Chondrocyte (in vitro differentiated cells): ENCODE measurements around the gene CHPF. TPM values are rescaled to one million over a fixed set of nuclear protein-coding genes. Genes with fewer than 3 reads are reported as not detected.
A peak's percentile ranks its signal among the peaks of the same experiment; 100 is the strongest.

Experiments
- DNase-seq: peaks from one replicate; pipeline ENCODE4 v3.0.0; 2021; ENCODE audit warnings: mixed read lengths, low spot score
- H3K27ac Mint-ChIP-seq: one replicate; pipeline ENCODE4 v1.8.0; 2021; ENCODE audit warnings: mild to moderate bottlenecking, moderate library complexity, mixed read lengths; ENCODE audit not compliant: unreplicated experiment
- H3K27me3 Mint-ChIP-seq: 2 replicates; pipeline ENCODE4 v1.8.0; 2021; ENCODE audit warnings: low read depth, mixed read lengths
- H3K36me3 Mint-ChIP-seq: 2 replicates; pipeline ENCODE4 v1.8.0; 2021; ENCODE audit warnings: low read depth, mixed read lengths
- H3K4me1 Mint-ChIP-seq: 2 replicates; pipeline ENCODE4 v1.8.0; 2021; ENCODE audit warnings: low read depth, mild to moderate bottlenecking, mixed read lengths
- H3K4me3 Mint-ChIP-seq: one replicate; pipeline ENCODE4 v1.8.0; 2021; ENCODE audit warnings: mild to moderate bottlenecking, moderate library complexity, mixed read lengths; ENCODE audit not compliant: unreplicated experiment
- H3K9me3 Mint-ChIP-seq: 2 replicates; pipeline ENCODE4 v1.8.0; 2021; ENCODE audit warnings: low read depth, mixed read lengths
- CTCF ChIP-seq: fragments of 200-600 bp; sonication (generic); IDR thresholded peaks from 2 replicates; pipeline ENCODE4 v1.5.0; 2021; ENCODE audit warnings: antibody characterized with exemption, mild to moderate bottlenecking, moderate library complexity
- total RNA-seq: library from RNA; stranded (reverse); gene quantifications from 3 replicates; pipeline ENCODE4 v1.2.1, GENCODE V29; 2021

Gene CHPF
- total RNA-seq, 1 donor from 2014 or later, result 276 TPM

GRCh38 chr2:219578811-219579613 is 35.4 kb upstream of the CHPF start:
- Mint-ChIP-seq H3K9me3 (no peaks in the 10 kb centered on the region), H3K27ac (peak overlapping the region; percentile 63), H3K27me3 (no peaks in the 10 kb centered on the region), H3K36me3 (no peaks in the 10 kb centered on the region), H3K4me3 (no peak overlapping the region), H3K4me1 (peaks cover 16% of the 10 kb centered on the region)
- TF ChIP-seq CTCF, result no peak
- DNase-seq, result no peak

- TF ChIP-seq CTCF, result no peak
- Mint-ChIP-seq H3K9me3 (no peaks in the 10 kb centered on the region), H3K4me1 (peaks cover 19% of the 10 kb centered on the region), H3K27me3 (no peaks in the 10 kb centered on the region), H3K4me3 (no peak overlapping the region), H3K36me3 (no peaks in the 10 kb centered on the region), H3K27ac (no peak overlapping the region)
- no peak for DNase-seq
Measured at GRCh38 chr2:219576505-219577388, 33.1 kb upstream of the CHPF start.

- H3K9me3 Mint-ChIP-seq, result no peaks in the 10 kb centered on the region
- no peak for TF ChIP-seq CTCF
- DNase-seq, result no peak
- H3K27me3 Mint-ChIP-seq, result no peaks in the 10 kb centered on the region
- H3K4me3 Mint-ChIP-seq, result no peak overlapping the region
- H3K36me3 Mint-ChIP-seq, result no peaks in the 10 kb centered on the region
- peaks cover 22% of the 10 kb centered on the region for H3K4me1 Mint-ChIP-seq
- H3K27ac Mint-ChIP-seq, result no peak overlapping the region
Measured at GRCh38 chr2:219575566-219576504, 32.2 kb upstream of the CHPF start.

- H3K36me3 Mint-ChIP-seq, result no peaks in the 10 kb centered on the region
- no peak for TF ChIP-seq CTCF
- no peaks in the 10 kb centered on the region for H3K27me3 Mint-ChIP-seq
- no peak for DNase-seq
- no peak overlapping the region for H3K4me3 Mint-ChIP-seq
- H3K4me1 Mint-ChIP-seq, result peaks cover 27% of the 10 kb centered on the region
- no peak overlapping the region for H3K27ac Mint-ChIP-seq
- H3K9me3 Mint-ChIP-seq, result no peaks in the 10 kb centered on the region
Measured at GRCh38 chr2:219574484-219575311, 31.1 kb upstream of the CHPF start.
